ENCODE data around the gene RAPGEF3.

The RAPGEF3 gene

DNA sequence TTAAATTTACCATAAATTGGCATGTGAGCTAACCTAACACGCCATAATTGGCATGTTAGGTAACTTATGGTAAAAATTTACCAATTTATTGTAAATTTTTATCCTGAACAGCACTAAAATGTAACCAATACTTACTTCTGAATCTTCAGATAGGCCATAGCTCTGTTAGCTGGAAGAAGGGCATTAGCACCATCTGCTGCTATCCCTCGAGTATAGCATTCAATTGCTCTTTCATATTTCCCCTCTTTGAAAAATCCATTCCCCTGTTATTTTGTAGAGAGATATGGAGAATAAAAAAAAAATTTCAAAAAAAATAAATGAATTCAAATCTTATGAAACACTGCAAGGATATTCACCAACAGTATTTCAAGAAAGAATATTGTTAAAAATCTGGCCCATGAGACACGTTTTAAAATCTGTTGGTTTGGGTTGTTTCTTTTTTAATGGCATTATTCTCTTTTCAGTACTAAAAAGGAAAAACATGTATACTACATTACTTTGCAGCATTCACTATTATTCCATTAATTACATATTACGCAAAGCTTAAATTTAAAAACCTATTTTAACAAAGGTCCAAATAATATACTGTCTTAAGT, 71.9 kb downstream of the RAPGEF3 start:
- DNase-seq (ENCODE audit: low read depth), result no peak
